HuH-7.5 (cell line): ENCODE data around the gene CCDC146.
"Not testable (repeated sequence)": the region's sequence is repeated elsewhere in the genome, so short reads cannot be mapped to it uniquely, and the experiment has no call there.

Experiments
- DNase-seq: peaks from one replicate; pipeline ENCODE4 v3.0.0; 2011; ENCODE audit warnings: low spot score

The CCDC146 gene

GRCh38 chr7:77140291-77140690 lies 17.9 kb downstream of the CCDC146 start:
- DNase-seq = not testable (repeated sequence)

GRCh38 chr7:77152232-77152631 lies 29.8 kb downstream of the CCDC146 start:
- DNase-seq = not testable (repeated sequence)

DNA sequence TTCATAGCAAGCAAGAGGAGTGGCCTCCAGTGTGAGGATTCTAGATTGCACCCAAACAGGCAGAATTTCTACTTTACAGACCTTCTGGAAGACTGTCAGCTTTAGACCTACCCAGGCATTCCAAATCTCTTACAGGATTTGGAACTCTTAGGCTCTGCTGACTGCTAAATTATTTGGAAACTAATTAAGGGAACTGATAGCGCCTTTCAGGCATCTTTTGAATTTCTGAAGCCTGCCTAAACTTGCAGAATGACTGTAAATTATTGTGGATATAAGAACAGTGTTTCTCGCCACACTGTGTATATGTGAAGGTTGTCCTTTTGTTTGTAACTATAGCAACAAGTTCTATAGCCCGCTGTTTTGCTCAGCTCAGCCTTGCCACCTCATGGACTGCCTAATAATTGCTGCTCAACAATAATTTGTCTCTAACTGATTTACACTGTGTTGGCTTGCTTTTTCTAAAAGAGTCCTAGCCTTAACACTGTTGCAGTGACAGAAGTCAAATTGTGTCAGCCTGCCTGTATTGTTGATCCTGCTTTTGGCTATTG lies 32.6 kb downstream of the CCDC146 start:
- not testable (repeated sequence) for DNase-seq

GRCh38 chr7:77155601-77156377 lies 33.4 kb downstream of the CCDC146 start:
- not testable (repeated sequence) for DNase-seq

DNA sequence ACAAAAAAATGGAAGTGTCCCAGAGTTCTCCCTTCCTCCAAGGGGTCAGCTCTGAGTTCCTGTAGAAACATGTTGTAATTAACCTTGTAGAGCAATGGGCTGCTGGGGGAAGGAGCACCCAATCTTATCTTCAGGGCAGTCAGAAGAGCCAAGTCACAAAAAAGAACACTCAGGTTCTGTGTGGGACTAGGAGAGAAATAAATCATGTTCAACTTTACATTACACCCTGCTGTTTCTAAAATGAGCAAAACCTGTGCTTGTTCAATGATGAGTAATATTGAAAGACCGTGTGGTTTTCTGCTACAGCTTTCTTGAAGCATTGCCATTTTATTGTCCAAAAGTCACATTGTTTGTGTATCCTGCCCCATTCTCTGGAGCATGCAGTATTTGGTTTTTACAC lies 34.6 kb downstream of the CCDC146 start:
- DNase-seq = not testable (repeated sequence)

GRCh38 chr7:77157446-77157845 lies 35.0 kb downstream of the CCDC146 start:
- DNase-seq = no peak

- not testable (repeated sequence) for DNase-seq
These were observed 48.7 kb downstream of the CCDC146 start for GRCh38 chr7:77171073-77171472.

GRCh38 chr7:77172437-77173172 lies 50.2 kb downstream of the CCDC146 start:
- not testable (repeated sequence) for DNase-seq

DNA sequence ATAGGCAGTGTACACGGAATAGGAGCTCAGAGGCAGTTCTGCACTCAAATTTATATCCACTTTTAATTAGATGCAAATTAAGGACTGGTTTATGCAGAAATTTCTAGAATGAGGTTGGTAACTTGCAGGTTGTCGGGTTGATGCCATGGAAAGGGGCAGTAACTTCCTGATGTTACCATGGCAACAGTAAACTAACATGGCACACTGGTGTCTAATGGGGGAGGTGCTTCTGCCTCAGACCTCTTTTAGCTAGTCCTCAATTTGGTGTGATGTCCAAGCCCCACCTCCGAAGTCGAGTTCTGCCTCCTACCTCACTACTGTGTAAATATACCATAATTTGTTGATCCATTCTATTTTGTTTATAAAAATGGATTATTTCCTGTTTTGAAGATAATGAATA lies 52.0 kb downstream of the CCDC146 start:
- not testable (repeated sequence) for DNase-seq

- not testable (repeated sequence) for DNase-seq
These were observed 52.9 kb downstream of the CCDC146 start for GRCh38 chr7:77175274-77175800.

GRCh38 chr7:77177321-77177904 lies 55.0 kb downstream of the CCDC146 start:
- not testable (repeated sequence) for DNase-seq

GRCh38 chr7:77178024-77178423 lies 55.6 kb downstream of the CCDC146 start:
- DNase-seq = not testable (repeated sequence)

GRCh38 chr7:77181015-77181595 lies 58.7 kb downstream of the CCDC146 start:
- no peak for DNase-seq

DNA sequence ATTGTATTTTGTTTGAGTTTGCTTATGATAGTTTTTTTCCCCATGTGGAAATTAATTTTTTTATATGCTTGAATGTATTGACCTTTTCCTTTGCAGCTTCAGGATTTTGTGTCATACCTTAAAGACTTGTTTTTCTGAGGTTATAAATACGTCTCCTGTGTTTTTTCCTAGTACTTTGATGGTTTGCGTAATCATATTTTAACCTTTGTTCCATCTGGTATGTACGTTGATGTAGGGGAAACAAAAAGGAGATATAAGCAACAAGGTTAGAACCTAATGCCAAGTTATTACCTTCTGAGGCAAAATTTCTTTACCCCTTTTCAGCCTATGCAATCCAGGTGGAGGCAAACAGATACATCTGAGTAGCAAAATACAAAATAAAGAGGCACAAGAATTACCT lies 59.3 kb downstream of the CCDC146 start:
- DNase-seq = no peak

DNA sequence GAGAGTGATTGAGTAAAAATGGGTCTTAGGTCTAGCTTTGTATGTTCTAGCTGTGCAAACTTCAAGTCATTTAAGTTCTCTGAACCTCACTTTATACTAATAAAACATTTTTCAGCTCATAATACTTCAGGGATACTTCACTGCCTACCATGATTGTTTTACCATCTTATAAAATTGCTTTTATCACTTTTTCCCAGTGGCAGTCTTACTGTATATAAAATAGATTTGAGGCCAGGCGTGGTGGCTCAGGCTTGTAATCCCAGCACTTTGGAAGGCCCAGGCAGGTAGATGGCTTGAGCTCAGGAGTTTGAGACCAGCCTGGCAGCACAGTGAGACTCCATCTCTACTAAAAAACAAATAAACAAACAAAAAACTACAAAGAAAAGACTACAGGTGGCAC lies 59.8 kb downstream of the CCDC146 start:
- no peak for DNase-seq

- no peak for DNase-seq
These were observed 62.0 kb downstream of the CCDC146 start for GRCh38 chr7:77184463-77184862.

DNA sequence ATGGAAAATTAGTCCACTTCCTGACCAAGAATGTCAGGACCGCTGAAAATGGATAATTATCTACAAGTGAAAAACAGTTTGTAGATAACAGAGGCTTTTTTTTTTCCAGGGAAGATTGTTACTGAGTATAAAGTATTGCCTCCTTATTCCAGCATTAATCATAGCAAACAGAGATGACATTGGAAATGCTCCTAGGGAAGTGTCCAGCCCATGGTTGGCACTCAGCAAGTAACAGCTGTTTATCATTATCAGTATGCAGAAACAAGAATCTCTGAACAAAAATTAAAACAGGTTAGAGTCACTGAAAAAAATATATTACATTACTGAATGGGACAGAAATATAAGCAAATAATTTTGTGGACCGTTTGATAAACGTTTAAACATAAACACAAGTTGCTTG lies 62.6 kb downstream of the CCDC146 start:
- DNase-seq = no peak

DNA sequence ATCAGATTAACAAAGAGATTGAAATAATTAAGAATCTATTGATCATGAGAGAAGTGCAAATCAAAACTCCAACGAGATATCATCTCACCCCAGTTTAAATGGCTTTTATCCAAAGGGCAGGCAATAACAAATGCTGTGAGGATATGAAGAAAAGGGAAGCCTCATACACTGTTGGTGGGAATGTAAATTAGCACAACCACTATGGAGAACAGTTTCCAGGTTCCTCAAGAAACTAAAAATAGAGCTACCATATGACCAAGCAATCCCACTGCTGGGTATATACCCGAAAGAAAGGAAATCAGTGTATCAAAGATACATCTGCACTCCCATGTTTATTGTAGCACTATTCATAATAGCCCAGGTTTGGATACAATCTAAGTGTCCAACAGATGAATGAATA lies 63.5 kb downstream of the CCDC146 start:
- DNase-seq = no peak

- no peak for DNase-seq
These were observed 66.5 kb downstream of the CCDC146 start for GRCh38 chr7:77188731-77189437.

- no peak for DNase-seq
These were observed 74.7 kb downstream of the CCDC146 start for GRCh38 chr7:77197141-77197540.
